Activated T-cell treated with anti-CD3 and anti-CD28 coated beads for 24 hours (primary cell): Measurements from ENCODE around the gene PER1.
"Not testable (repeated sequence)": the region's sequence is repeated elsewhere in the genome, so short reads cannot be mapped to it uniquely, and the experiment has no call there.

Source experiments
- DNase-seq: peaks from one replicate; pipeline ENCODE4 v3.0.0-alpha.2; 2020; ENCODE audit warnings: low read depth

PER1 gene

DNA sequence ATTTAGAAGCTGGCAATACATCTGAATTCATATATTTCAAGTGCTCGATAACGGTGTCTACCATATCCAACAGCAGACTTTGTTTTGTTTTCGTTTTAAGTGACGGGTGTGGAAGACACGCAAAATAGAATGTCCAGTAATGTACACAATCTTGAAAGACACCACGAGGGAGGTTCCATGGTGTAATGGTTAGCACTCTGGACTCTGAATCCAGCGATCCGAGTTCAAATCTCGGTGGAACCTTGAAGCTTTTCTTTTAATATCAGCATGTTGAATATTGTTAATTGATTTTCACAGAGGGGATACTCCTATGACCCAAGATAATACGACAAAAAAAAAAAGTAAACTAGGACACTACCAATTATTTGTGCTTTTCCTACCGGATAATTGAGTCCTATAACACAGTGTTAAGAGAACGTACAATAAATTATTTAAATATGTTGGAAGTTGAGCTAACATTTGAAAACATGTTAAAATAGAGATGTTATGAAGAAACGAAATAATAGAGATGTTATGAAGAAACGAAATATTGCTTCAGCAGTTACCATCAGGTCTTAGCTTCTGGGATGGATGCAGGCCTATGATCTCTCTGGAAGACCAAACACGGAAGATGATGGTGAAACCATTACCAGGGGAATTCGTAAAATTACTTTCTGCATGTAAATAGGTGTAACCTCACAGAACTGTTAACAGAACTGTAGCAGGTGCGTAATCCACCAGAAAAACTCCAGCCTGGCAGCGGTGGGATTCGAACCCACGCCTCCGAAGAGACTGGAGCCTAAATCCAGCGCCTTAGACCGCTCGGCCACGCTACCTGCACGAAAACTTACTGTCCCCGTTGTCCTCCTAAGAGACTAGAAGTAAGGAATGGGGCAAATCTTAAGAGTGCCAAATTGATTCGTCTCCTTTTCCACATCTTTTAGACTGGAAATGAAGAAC, 32.4 kb downstream of the PER1 start:
- DNase-seq, result peak; percentile 90

DNA sequence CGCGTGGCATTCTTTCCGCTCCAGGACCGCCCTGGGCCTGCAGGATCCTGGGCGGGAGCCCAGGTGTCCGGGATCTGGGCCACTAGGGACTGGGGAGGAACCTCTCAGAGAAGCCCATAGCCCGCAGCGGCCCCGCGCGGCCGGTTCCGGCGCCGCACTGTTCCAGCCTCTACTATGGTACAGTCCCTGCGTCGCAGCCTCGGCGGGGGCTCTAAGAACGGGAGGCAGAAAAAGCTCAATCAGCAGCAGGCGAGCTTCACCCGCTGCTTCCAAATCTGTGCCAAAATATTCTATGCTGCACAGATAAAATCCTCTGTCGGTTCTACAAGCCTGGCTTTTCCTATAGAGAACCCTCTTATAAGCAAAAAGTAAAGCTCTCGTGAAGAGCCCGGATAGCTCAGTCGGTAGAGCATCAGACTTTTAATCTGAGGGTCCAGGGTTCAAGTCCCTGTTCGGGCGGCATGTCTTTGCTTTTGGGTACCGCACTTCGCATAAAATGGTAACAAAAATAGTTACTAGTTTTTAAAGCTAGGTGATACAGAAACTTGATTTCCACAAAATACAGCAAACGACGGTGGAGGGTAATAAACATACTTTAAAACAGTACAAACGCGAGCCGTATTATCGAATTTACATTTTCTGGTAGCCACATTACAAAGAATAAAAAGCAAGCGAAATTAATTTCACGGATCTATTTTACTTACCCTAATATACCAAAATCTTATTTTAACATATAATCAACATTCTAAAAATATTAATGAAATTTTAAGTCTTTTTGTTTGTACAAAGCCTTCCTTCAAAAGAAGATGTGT, 33.2 kb downstream of the PER1 start:
- peak; percentile 79 for DNase-seq

DNA sequence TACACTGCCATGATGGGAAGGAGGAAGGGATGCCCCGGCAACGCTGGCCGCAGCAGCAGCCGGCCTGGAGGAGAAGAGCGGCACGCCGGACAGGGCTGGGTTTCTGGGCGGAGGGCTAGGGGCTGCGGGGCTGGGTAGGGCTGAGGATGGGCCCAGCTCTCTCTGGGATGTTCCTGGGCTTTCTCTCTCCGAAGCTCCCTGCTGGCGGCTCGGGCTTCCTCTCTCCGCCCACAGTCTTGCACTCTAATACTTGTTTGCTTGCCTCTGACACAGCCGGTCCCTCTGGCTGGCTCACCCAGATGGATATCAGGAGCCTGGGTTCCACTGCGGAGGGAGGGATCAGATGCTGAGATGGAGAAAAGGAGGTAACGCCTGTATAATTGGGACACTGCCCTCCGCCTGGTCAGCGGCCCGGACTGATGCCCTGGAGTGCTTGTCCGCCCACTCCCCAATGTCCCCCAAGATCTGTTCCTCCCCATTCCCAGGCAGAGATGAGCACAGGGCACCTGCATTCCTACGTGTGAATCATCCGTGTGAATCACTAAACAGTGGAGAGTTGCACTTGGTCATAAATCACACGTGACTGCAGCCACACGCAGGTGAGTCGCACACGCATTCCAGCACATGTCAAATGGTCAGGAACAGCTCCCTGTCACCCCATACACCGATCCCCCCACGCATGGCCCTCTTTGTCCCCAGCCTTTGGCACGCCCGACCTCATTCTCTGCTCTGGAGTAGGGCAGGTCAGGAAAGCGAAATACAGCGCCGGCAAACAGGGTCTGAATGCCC, 34.0 kb downstream of the PER1 start, which contains the start of gene ALOXE3:
Gene ALOXE3 (minus strand): TSS at position 535 of the 789 bp plus-strand sequence. CDS start 524 bp downstream, at position 11.
- DNase-seq, result no peak

DNA sequence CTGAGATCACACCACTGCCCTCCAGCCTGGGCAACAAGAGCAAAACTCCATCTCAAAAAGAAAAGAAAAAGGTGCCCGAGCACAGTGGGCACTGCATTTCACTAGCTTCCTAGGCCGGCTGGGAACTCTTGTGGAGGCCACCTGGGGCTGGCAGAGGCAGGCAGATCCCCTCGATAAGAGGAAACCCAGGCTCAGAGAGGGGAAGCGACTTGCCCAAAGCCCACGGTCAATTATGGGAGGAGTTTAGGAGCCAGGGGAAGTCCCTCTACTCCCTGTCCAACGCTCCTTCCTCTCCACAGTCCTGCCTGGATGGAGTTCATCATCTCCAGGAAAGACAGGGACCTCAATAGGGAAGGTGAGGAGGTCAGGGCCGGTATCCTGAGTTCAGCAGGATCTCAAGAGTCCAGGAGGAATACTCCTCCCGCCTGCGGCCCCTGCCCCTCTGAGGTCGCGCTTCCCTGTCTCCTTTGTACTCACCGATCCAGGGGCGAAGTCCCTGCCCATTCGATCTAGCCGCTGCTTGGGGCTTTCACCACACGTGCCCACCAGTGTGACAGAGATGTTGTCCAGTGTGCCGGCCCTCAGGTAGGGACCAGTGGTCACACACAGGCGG, 34.7 kb downstream of the PER1 start:
- DNase-seq, result no peak

DNA sequence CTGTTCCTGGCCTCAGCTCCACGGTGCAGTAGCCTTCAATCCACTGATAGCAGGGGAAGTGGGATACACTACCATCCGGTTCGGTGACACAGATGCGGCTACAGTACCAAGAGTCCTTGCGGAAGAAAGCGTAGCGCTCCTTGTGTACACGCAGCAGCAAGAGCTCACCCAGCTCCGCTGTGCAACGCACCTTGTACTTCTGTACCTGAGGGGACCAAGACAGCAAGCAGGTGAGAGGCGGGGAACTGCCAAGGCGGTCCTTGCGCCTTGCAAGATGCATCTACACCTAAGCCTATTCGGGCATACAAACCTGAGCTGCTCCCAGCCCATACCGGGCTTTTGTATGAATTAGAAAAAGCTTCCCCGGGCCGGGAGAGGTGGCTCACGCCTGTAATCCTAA, 35.4 kb downstream of the PER1 start:
- DNase-seq, result no peak

DNA sequence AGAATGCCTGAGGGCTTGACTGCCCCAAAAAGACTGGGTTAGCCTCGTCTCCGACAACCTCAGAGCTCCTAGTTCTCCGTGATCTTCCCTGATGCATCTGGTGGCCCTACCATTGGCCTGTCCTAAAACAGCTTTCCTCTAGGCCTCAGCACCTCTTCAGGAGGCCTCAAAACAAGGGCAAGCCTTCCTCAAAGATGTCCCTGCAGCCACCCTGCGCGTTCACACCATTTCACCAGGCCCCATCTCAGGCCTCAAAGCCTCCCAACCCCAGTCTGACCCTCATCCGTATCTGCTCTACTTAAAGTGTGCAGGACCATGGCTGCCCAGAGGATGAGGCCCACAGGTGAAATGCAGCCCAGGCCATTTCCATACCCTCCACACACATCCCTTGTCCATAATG, 41.3 kb downstream of the PER1 start:
- no peak for DNase-seq

DNA sequence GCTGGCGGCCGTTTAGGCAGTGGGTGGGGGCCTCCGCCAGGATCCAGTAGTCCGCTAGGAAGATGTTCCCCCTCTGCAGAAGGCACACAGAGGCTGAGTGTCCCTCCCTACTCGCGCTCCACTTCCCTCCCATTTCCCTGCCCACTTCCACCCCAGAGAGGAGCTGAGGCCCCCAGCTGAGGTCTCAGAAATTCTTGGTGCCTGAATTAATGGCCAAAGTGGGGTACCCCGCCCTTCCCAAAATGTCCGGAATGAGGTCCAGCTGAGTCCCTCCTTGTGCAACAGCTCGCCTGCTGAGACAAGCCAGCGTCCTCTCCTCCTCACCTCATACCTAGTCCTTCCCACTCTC, 41.8 kb downstream of the PER1 start:
- no peak for DNase-seq

DNA sequence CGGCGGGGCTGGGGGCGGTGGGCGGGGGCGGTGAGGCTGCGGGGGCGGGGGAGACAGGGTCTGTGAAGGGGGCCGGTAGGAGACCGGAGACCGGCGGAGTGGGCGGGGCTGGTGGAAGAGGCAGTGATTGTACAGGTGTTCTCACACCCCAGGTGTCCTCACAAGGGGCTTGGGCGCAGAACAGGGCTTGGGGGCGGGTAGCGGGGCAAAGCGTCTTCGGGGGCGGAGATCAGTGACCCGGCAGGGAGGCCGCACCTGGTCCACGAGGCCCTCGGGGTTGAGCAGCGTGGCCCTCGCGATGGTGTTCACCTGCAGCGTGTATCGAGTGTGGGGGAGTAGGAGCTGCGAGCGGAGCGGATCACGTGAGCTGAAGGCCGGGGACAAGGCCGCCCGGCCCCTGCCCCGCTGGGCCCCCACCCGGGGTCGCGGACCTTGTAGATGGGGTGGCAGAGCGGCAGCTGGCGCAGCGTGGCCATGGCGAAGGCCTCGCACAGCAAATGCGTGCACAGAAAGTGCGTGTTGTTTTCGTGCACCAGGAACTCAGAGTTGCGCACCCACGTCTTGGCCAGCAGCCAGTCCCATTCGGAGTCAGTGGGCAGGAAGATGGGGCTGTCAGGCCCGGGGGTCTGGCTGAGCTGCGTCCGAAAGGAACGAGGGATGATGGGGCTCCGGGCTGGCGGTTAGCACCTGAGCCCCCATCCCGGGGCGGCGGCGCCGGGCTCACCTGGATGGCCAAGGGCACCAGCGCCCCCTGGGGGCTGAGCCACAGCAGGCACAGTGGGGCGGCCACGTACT, 42.3 kb downstream of the PER1 start:
- peak; percentile 69 for DNase-seq

DNA sequence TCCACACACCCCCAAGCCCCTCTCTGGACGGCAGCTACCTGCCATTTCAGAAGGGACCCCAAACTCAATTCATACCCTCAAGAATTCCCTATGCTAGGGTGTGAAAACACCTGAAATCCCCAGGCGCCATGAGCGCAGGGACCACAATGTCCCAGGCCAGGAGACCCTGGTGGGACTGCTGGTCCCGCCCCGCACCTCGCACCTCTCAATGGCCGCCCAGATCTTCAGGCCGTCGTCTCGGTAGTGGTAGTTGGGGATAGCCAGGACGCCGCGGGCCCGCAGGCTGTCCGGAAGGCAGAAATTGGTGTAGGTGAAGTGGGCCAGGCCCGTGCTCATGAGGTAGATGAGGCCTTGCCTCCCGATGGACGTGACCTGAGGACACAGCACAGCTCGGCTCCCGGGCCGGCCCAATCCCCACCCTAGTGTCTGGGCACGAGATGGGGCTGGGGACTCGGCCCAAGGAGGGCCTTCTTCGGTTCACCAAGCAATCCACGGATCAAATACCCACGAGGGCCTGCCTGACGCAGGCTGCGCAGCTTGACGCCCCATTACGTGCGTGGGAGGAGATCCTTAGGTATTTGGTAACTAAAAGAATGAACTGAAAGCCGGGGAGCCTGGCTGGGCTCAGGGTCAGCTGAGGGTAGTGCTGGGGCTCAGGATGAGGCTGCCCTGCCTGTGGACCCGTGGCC, 43.1 kb downstream of the PER1 start:
- no peak for DNase-seq

DNA sequence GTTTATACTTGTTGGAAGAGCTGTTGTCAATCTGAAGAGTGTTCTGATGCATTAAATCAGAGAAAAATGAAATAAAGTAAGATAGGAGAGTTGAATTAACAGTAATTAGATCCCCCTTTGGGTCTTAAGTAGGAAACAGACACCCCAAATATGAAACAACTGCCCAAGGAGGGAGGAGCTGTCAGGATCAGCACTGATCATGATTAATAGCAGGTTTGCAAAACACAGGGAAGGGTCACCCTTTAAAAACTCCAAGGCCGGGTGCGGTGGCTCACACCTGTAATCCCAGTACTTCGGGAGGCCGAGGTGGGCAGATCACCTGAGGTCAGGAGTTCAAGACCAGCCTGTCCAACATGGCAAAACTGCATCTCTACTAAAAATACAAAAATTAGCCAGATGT, 45.2 kb downstream of the PER1 start:
- DNase-seq, result not testable (repeated sequence)

DNA sequence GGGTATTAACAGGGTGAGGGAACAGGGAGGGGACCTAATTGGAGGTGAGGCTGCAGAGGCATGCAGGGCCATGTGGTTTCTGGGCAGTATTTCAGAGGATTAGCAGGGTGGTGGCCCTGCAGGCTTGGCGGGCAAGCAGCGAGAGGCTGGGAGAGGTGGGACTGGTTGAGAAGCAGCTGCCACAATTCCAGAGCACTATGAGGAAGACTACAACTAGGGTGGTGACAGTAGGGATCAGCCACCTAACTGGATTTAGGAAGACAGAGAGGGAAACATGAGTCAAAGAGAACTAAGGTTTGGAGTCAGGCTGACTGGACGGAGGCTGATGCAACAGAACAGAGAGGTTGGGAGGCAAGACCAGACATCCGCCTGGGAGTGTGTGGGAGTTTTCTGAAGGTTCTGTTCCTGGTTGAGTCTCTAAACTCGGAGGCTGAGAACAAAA, 46.2 kb downstream of the PER1 start:
- DNase-seq, result no peak

DNA sequence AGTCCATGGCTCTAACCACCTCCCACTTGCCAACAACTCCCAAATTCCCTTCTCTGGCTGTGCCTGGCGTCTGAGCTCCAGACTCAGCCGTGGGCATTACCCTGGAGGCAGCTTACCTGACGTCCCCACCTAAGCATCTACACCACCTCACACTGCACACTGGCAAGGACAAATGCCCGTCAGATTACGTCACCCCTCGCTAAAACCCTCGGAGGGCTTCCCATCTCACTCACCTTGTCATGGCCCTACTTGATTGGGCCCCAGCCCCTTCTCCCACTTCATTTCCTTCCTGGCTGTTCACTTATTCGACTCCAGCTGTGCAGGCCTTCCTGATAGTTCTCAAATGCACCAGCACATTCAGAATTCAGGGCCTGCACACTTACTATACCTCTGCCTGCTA, 47.3 kb downstream of the PER1 start:
- no peak for DNase-seq

DNA sequence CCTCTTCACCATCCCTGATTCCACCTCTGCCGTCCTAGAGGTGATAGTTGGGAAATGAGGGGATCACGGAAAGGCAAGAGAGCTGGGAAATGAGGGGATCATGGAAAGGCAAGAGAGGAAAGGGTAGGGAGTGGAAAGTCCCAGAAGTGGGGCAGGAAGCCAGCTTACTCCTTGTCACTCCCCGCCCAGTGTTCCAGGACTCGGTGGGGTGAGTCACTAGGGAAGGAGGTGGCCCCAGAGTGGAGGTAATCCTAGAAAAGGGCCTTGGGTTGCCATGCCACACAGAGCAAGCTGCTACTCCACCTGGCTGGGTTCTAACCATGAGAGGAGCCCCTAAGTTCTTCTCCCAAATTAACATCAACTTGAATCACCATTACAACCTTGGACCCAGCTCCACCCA, 48.7 kb downstream of the PER1 start:
- no peak for DNase-seq

DNA sequence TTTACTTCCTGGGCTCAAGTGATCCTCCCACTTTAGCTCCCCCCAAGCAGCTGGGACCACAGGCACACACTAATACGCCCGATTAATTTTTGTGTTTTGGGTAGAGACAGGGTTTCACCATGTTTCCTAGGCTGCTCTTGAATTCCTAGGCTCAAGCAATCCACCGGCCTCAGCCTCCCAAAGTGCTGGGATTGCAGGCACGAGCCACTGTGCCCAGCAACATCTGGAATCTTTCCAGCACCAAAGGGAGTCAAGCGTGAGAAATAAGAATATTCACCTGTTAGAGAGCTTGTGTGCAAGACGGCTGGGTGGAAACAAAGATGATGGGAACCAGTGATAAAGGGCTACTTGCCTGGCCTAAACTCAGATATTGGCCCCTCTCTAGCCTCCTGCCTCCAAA, 50.5 kb downstream of the PER1 start:
- no peak for DNase-seq

DNA sequence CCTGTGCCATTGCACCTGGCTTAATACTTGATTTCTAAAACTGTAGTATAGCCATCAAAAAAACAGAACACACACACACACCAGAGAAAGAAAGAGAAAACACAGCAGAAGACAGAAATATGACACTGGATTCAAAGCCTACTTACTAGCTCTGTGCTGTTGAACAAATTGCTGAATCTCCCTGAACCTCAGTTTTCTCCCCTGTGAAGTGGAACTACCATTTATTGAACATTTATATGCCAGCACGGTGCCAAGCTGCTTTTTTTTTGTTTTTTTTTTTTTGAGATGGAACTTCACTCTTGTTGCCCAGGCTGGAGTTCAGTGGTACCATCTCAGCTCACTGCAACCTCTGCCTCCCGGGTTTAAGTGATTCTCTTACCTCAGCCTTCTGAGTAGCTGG, 51.4 kb downstream of the PER1 start:
- no peak for DNase-seq

DNA sequence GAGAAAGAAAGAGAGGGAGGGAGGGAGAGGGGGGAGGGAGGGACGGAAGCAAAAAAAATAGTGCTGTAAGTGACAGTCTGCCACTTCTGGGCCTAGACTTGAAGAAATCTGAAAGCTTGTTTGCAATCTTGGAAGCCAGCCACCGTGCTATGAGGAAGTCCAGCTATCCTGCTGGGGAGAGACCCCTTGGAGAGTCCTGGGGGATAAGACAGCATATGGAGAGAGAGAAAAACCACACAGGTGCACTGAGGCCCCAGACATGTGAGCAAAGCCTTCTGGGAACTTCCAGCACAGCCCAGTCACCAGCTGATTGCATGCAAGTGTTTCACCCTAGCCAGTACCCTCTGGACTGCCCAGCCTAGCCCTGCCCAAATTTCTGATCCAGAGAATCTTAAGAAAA, 52.1 kb downstream of the PER1 start:
- DNase-seq, result no peak

DNA sequence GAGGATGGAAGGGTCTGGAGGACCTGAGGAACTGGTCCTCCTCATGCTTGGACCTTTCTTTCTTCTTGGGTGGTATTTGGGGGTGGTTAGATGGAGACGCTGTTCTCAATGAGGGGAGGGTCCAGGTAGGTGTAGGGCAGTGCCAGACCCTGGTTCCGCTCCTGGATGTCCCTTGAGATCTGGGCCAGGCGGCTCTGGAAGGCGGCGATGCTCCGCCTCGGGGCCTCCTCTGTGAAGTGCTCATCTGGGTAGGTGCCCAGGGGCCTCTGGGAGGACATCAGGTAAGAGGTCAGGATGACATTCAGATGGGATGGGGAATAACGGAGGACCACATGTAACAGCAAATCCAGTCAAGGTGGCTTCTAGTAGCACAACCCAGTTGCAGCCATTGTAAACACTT, 55.7 kb downstream of the PER1 start:
- DNase-seq, result no peak

DNA sequence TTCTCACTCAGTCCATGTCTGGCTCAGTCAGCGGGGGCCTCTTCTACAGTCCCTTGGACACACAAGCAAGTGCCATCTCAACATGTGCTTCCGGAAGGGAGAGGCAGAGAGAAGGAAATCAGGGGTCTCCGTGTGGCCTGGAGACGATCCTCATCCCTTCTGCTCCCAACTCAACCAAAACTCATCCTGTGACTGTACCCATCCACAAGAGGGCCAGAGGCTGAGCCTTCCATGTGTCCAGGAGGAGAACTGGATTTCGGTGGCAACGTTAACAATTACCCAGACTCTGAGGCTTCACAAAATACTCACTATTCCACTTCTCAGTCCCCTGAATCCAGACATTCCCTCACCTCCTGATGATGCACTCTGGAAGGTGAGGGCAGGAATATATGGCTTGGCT, 56.8 kb downstream of the PER1 start:
- DNase-seq, result no peak

DNA sequence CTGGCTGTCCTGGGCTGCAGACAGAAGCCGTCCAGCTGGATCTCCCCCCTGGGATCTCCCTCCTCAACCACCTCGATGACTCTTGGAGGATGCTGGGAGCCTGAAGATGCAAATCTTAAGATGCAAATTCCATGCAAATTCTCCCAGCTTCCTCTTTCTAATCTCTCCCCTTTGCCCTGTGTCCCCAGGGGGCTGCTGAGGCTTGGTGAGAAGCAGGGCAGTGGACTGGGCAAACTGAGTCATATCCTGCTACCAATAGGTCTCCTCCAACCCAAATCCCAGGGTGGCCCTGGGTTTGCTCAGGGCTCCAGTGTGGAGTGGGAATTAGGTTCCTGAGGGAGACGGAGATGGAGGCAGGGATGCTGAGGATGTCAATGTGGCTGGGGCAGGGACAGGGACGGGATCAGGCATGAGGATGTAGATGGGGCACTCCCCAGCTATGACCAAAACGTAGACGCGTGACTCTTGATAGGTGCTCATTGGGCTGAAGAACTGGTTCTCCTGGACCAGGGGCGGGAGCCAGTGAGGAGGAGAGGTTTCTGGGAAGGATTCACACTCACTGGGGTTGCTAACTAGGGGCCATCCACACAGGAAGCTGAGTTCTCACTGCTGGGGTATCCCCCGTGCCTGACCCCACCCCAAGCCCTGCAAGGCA, 61.0 kb downstream of the PER1 start:
- no peak for DNase-seq
